Ascending aorta (tissue), 2 donors: ENCODE data around the gene GLRX2. TPM values are rescaled to one million over a fixed set of nuclear protein-coding genes. Genes with fewer than 3 reads are reported as not detected.

Experiments used
- DNase-seq, 2 donors: peaks; one replicate each; pipeline ENCODE4 v3.0.0-alpha.2; 2019; ENCODE audit warnings: low spot score in 2 of 2
- H3K27ac ChIP-seq, 2 donors: fragments of 200-600 bp; sonication (generic); one replicate each; pipeline ENCODE4 v1.5.1; 2016 to 2017; ENCODE audit warnings: mild to moderate bottlenecking in 1 of 2
- H3K27me3 ChIP-seq: fragments of 200-600 bp; sonication (generic); one replicate; pipeline ENCODE4 v1.5.1; 2017
- H3K36me3 ChIP-seq, 2 donors: fragments of 200-600 bp; sonication (generic); one replicate each; pipeline ENCODE4 v1.5.1; 2016
- H3K4me1 ChIP-seq, 2 donors: fragments of 200-600 bp; sonication (generic); one replicate each; pipeline ENCODE4 v1.5.1; 2016 to 2017; ENCODE audit warnings: mild to moderate bottlenecking in 1 of 2
- H3K4me3 ChIP-seq, 2 donors: fragments of 200-600 bp; sonication (generic); one replicate each; pipeline ENCODE4 v1.5.1; 2016 to 2017; ENCODE audit warnings: mild to moderate bottlenecking in 1 of 2
- H3K9me3 ChIP-seq, 2 donors: fragments of 200-600 bp; sonication (generic); one replicate each; pipeline ENCODE4 v1.5.1; 2016
- CTCF ChIP-seq, 3 experiments: fragments of 200-600 bp in 2 of 3; fragments of 450-650 bp in 1 of 3; sonication (generic) in 2 of 3; IDR thresholded peaks; one replicate each; pipeline ENCODE4 v1.5.1; 2016 to 2019; ENCODE audit warnings: antibody characterized with exemption in 3 of 3, mild to moderate bottlenecking in 1 of 3, moderate library complexity in 1 of 3
- intact Hi-C: fragments of 100-400 bp; cut with DNase I; formaldehyde crosslinking; loops from one replicate; pipeline ENCODE4 v1.15.1; 2023
- total RNA-seq: library from RNA; depleted of rRNA; stranded (reverse); fragments of >200 nt; gene quantifications from one replicate; pipeline ENCODE4 v1.1.0, GENCODE V29; 2016

The GLRX2 gene
- total RNA-seq, 1 donor from 2014 or later, result 2.8 TPM

- intact Hi-C loops, result no loop called here
- peak overlapping the region; percentile 62 to 68 for H3K27ac ChIP-seq
These were observed 10.5 kb upstream of the GLRX2 start for GRCh38 chr1:193115629-193116227.

GRCh38 chr1:193114485-193115095 is 9.4 kb upstream of the GLRX2 start:
- Histone ChIP-seq H3K4me3 (no peak overlapping the region), H3K4me1 (peaks cover 0 to 9% of the 10 kb centered on the region in 2 donors), H3K36me3 (no peaks in the 10 kb centered on the region), H3K9me3 (no peaks in the 10 kb centered on the region), H3K27me3 (no peaks in the 10 kb centered on the region), H3K27ac (no peak overlapping the region)
- intact Hi-C loops, result no loop called here
- no peak for TF ChIP-seq CTCF (IDR thresholded peaks at IDR 0.05)
- DNase-seq, result no peak

More at GRCh38 chr1:193115629-193116227, 10.5 kb upstream of the GLRX2 start:
- H3K27me3 ChIP-seq, result no peaks in the 10 kb centered on the region
- H3K9me3 ChIP-seq, result no peaks in the 10 kb centered on the region
- no peak overlapping the region for H3K4me3 ChIP-seq
- peaks cover 0 to 9% of the 10 kb centered on the region in 2 donors for H3K4me1 ChIP-seq
- peak in 1 of 2 donors; percentile 74 for DNase-seq
- no peaks in the 10 kb centered on the region for H3K36me3 ChIP-seq
- TF ChIP-seq CTCF (IDR thresholded peaks at IDR 0.05), result no peak

GRCh38 chr1:193113992-193114332 is 8.7 kb upstream of the GLRX2 start:
- no peak for DNase-seq
- intact Hi-C loops, result no loop called here
- no peak for TF ChIP-seq CTCF (IDR thresholded peaks at IDR 0.05)
- Histone ChIP-seq H3K9me3 (no peaks in the 10 kb centered on the region), H3K27me3 (no peaks in the 10 kb centered on the region), H3K4me1 (peaks cover 0 to 9% of the 10 kb centered on the region in 2 donors), H3K36me3 (no peaks in the 10 kb centered on the region), H3K27ac (no peak overlapping the region), H3K4me3 (no peak overlapping the region)

GRCh38 chr1:193113258-193113991 is 8.2 kb upstream of the GLRX2 start:
- Histone ChIP-seq H3K27ac (no peak overlapping the region), H3K4me1 (peaks cover 0 to 9% of the 10 kb centered on the region in 2 donors), H3K36me3 (no peaks in the 10 kb centered on the region), H3K9me3 (no peaks in the 10 kb centered on the region), H3K4me3 (no peak overlapping the region), H3K27me3 (no peaks in the 10 kb centered on the region)
- no peak for TF ChIP-seq CTCF (IDR thresholded peaks at IDR 0.05)
- intact Hi-C loops, result no loop called here
- DNase-seq, result no peak

- DNase-seq, result peak in 1 of 2 donors; percentile 84
- H3K4me1 ChIP-seq, result peaks cover 0 to 9% of the 10 kb centered on the region in 2 donors
- H3K27me3 ChIP-seq, result no peaks in the 10 kb centered on the region
- no peak overlapping the region for H3K4me3 ChIP-seq
- peak overlapping the region; percentile 63 to 65 for H3K27ac ChIP-seq
- H3K36me3 ChIP-seq, result no peaks in the 10 kb centered on the region
- TF ChIP-seq CTCF (IDR thresholded peaks at IDR 0.05), result no peak
- intact Hi-C loops, result no loop called here
- H3K9me3 ChIP-seq, result no peaks in the 10 kb centered on the region
These were observed 6.5 kb upstream of the GLRX2 start for GRCh38 chr1:193111641-193112090.
